AML-193 (cell line): Measurements from ENCODE around the gene PLCE1.

Source experiments
- DNase-seq, 2 experiments: peaks; one replicate each; lab custom pipeline; 2025; lab: John Stamatoyannopoulos, UW

The PLCE1 gene

DNA sequence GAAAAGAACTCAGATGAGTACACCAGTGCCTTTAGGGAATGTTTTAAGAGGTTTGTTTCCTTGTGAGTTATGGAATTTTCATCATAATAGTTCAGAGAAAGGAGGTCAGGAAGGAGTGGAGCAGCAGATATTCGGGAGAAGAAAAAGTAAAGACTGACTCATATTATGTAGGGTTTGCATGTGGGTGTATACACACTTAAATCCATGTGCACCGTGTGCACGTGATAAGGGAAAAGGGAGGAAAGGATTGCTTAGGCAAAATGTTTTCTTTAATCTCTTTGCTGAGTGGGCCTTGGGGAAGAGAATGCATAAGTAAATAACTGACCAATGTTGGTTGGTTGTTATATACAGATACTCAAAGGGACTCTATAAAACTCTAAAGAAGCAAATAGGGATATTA is 30.2 kb downstream of the PLCE1 start:
- no peak for DNase-seq

DNA sequence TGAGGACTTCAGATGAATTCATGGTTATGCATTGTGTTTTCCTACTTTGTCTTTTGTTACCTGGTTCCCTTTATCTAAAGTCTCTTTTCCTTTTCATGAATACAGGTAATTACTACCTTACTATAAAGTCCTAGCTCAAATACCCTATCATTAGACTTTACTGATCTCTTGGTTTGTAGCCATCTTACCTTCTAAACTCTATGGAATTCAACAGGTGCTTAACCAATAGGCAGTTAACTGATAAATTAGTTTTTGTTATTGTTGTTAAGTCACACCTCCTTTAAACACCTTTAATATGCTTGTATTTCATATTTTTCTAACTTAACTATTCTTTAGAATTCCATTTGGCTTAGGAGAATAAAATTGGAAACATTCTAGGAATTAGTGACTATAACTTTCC is 30.7 kb downstream of the PLCE1 start:
- no peak for DNase-seq

DNA sequence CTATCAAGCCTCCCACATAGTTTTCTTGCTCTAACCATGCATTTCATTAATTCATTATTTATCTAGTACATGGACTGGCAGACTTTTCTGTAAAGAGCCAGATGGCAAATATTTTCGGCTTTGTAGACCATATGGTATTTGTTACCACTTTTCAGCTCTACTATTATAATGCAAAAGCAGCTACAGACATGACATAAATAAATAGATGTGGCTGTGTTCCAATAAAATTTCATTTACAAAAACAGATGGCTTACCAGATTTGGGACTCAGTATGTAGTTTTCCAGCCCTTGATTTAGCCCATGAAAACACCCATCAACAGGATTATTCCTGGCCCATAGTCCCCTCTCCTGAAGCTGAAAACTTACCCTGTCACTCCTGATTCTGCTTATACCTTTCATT is 32.1 kb downstream of the PLCE1 start:
- no peak for DNase-seq

DNA sequence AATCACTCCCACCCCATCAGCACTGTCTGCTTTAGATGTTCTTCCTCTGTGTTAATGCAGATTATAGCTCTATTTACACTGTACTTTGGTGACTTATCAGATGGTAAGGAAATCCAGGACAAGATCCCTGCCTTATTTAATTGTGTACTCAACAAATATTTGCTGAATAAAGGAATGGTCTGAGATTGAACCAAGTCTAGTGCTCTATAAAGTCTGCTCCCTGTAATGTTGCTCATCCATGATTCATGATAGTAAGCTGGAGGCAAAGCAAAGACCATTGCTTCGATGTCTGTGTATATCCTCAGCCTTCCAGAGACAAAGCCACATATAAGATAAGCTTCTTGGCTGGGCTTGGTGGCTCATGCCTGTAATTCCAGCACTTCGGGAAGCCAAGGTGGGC is 33.5 kb downstream of the PLCE1 start:
- DNase-seq = no peak

DNA sequence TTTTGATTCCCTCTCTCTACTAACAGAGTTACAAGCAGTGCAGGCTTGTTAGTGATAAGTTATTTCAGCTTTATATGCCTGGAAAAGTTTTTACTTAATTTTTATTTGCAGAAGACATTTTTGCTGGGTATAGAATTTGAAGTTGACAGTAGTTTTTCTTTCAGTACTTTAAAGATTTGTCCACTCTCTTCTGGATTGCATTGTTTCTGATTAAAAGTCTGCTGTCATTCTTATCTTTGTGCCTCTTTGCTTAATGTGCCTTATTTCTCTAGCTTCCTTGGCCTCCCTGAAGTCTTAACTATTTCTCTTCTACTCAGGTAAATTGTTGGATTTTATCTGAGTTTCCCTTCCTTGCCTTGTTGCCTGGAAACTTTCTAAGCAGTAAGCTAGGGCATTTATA is 36.2 kb downstream of the PLCE1 start:
- DNase-seq = no peak

DNA sequence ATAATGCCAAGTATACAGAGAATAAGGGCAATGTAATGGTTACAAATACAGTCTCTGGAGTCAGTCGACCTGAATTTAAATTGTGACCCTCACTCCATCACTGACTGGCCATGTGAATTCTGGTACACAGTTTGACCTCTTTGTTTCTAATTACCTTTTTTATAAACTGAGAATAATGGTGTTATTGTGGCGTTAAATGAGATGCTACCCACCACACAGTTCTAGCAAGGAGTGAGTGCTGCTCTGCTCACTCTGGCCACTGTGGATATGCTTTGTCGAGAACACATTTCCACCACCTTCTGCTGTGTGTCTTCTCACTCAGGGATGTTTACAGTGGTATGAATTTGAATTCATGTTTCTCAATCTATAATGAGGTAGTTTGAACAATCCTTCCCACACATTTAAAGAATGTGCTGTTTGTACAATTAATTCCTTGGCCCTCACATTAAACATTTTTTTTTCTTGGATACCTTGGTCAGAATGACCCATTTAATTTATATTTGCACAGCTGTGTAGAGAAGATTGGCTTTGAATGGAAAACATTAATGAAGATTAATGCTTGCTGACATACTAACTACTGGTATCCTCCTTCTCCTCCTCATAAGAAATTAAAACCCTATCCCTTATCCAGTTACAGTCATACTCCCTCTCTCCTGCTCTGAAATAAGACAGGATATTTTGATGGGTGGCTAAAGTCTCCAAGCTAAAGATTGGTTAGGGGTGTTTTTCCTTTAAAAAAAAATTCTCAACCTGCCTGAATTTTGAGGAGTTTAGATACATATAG is 42.4 kb downstream of the PLCE1 start:
- DNase-seq = no peak

DNA sequence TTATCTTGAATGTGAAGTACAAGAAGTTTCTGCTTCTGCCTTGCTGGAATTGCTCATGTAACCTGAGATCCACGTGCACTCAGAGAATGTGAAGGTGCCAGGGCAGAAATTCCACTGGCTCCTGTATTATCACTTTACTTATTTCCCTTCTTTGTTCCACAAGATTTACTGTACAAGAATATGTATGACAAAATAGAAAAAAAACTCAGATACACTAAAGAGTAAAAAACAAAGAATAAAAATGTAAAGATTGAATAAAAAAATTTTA is 43.0 kb downstream of the PLCE1 start:
- DNase-seq = no peak

DNA sequence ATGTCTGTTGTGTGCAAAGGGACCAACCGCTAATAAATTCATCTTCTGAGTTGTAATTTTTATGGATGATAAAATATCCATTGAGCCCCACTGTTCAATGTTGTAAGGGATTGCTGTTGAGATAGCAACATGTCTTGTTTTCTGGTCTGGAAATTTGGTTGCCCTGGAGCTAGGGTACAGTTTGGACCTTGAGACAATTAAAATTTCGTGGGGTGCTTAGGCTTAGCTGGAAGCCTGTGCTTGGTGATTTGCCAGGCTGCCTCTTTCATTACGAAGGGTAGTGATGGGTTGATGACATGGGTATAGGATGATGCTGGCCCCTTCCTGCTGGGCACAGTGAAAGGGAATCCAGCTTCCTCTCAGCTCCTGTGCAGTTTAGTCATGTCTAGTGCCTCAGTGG is 43.6 kb downstream of the PLCE1 start:
- DNase-seq = no peak

DNA sequence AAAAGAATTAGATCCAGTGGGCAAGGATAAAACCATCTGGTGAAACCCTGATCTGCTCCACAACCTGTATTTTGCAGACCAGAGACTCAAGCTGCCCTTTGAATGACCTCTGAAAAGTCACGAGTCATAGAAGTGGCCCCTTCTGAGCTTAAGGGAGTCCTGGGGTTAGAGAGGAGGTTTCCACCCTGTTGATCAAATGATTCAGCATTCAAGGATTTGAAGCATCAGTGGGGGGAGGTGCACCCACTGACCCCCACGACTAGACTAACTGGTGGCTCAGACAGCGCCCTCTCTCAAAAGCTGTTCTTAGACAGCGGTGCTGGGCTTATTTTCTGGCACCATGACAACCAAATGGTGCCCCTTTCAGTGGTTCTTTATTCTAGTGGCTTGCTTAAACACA is 44.3 kb downstream of the PLCE1 start:
- DNase-seq = no peak

DNA sequence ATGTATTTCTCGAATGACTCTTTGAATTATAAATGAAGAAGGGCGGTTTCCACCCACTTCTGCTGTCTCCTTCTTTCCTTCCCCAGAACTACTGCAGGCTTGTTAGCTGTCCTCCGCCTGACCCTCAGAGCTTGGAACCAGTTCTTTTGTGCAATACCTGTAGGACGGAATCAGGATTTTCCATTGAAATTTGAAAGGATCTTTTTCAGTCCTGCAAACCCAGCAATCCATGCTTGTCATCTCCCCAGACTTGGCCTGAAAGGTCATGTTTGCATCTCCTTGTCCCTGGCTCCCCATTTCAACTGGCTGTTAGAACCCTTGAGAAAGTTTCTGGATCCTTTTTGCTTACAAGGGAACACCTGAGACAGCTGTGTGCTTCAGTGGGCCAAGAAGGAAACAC is 47.5 kb downstream of the PLCE1 start:
- no peak for DNase-seq

DNA sequence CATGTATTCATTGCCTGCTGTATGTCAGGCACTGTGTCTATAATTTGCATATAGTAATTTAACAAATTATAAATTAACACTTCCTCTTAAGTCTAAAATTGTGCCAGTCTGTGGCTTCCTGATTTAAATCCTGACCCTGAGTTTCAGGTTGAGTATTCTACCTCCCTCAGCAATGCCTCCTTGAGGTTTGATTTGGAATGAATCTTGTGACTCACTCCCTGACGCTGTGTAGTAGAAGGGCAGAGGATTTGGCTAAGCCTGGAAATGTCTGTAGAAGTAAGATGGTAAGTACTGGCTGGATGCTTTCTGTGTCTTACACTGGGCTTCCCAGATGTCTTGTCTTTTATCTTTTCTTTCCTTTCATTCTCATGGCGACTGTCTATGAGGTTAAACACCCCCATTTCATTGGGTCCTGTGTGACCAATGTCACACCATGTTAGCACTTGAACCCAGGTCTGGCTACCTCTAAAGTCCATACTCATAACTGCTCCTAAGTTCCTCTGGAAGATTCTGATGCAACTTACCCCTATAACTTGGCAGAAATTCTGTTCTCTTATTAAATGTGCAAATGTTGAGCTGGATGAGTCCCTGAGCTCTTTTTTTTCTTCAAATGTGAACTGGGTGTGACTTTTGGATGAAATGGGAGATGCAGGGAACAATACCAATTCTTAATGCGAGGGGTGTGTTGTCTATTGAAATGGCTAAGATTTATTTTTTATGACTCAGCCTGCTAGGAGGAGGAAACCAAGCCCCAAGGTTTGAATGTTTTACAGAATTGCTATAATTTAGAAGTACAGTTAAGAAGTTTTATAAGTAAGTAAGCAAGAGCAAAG is 48.5 kb downstream of the PLCE1 start:
- no peak for DNase-seq

DNA sequence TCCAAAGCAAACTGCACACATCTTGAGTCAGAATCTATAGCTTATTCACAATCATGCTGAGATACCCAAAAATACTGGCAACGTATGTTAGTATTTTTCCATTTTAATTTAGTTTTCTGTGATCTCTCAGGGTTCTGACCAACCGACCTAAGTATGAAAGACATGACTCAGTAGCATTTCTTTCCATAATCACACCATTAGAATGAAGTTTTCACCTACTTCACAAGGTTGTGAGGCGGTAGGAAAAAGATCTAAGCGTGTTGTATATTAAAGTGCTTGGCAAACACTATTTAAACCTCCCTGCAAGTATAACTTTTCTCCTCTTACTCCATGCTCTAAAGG is 49.1 kb downstream of the PLCE1 start:
- no peak for DNase-seq
